K562 (cell line): ENCODE measurements around the gene HKDC1. TPM values are rescaled to one million over a fixed set of nuclear protein-coding genes. Genes with fewer than 3 reads are reported as not detected.

ENCODE experiments used
- ATAC-seq: fragments of 200-7000 bp; cut with Tn5 transposase; 3 replicates; pipeline ENCODE4 v1.9.1; 2020; ENCODE audit warnings: moderate library complexity
- BruUV-seq: library from RNA; stranded (reverse); fragments of 400-500 nt; replicated peaks from 2 replicates; lab custom pipeline; 2021; lab: Mats Ljungman, UMichigan
- CTCF ChIA-PET: fragments of 300-600 bp; formaldehyde crosslinking; extraction: SDS; loops from one replicate; lab custom pipeline; 2021; ENCODE audit warnings: low intra/inter-chr PET ratio; lab: Yijun Ruan, JAX
- POLR2A ChIA-PET: fragments of 300-600, 350-650 bp; sonication (Branson Sonifier 250); formaldehyde crosslinking; extraction: SDS; loops from one replicate; lab custom pipeline; 2021; ENCODE audit warnings: antibody characterized with exemption, inconsistent platforms; lab: Yijun Ruan, JAX
- DNase-seq, 4 experiments: peaks; one replicate each; pipeline versions ENCODE4 v3.0.0 to v3.0.0-alpha.2; 2011 to 2018; ENCODE audit warnings: low spot score in 3 of 4, mixed read lengths in 3 of 4; ENCODE audit errors: extremely low read depth in 1 of 4
- FAIRE-seq: peaks from 2 replicates; lab custom pipeline; 2011; peaks lifted over from hg19 to GRCh38; lab: Jason Lieb, UNC
- H2AFZ ChIP-seq: 2 replicates; pipeline ENCODE4 v1.6.0; 2011; ENCODE audit warnings: low read depth, low read length, control low read depth, inconsistent platforms
- H3K27ac ChIP-seq: fragments of 200-600 bp; 3 replicates; pipeline ENCODE4 v1.8.0; 2011; ENCODE audit warnings: low read depth, mild to moderate bottlenecking, control low read depth, inconsistent platforms, low read length, moderate library complexity, mixed read lengths; ENCODE audit errors: extremely low read depth
- H3K27me3 ChIP-seq, 2 experiments: fragments of 300-600 bp in 1 of 2; 2 replicates in 1 of 2; 3 replicates in 1 of 2; pipeline versions ENCODE4 v1.6.0 to v1.8.0; 2011; ENCODE audit warnings: inconsistent platforms in 2 of 2, low read length in 2 of 2, mild to moderate bottlenecking in 1 of 2, mixed read lengths in 1 of 2, moderate library complexity in 1 of 2; ENCODE audit not compliant: control insufficient read depth in 2 of 2, insufficient read depth in 2 of 2
- H3K36me3 ChIP-seq: fragments of 300-600 bp; 3 replicates; pipeline ENCODE4 v1.8.0; 2011; ENCODE audit warnings: mild to moderate bottlenecking, low read length, inconsistent platforms; ENCODE audit not compliant: control insufficient read depth, insufficient read depth
- H3K4me1 ChIP-seq, 2 experiments: fragments of 200-600 bp in 1 of 2; replicated peaks in 1 of 2; 2 replicates in 1 of 2; 3 replicates in 1 of 2; pipeline versions ENCODE4 v1.5.1 to v1.8.0; 2011; ENCODE audit warnings: inconsistent platforms in 2 of 2, low read length in 2 of 2, mild to moderate bottlenecking in 1 of 2, mixed read lengths in 1 of 2, moderate library complexity in 1 of 2; ENCODE audit not compliant: control insufficient read depth in 2 of 2, insufficient read depth in 2 of 2
- H3K4me2 ChIP-seq: 2 replicates; pipeline ENCODE4 v1.6.1; 2011; ENCODE audit warnings: low read length, control low read depth, inconsistent platforms, mixed read lengths; ENCODE audit not compliant: insufficient read depth
- H3K4me3 ChIP-seq: fragments of 200-600 bp; sonication (generic), shearing (Covaris generic); 2 replicates; pipeline ENCODE4 v1.5.1; 2016; ENCODE audit warnings: control low read depth, inconsistent platforms
- H3K79me2 ChIP-seq: fragments of 200-600 bp; 3 replicates; pipeline ENCODE4 v1.8.0; 2011; ENCODE audit warnings: low read length, inconsistent platforms; ENCODE audit not compliant: control insufficient read depth, insufficient read depth
- H3K9ac ChIP-seq, 2 experiments: 2 replicates each; pipeline versions ENCODE4 v1.6.0 to v1.6.1; 2011; ENCODE audit warnings: low read depth in 2 of 2, low read length in 2 of 2, control low read depth in 1 of 2, inconsistent platforms in 1 of 2, mild to moderate bottlenecking in 1 of 2, mixed read lengths in 1 of 2; ENCODE audit not compliant: insufficient read depth in 1 of 2
- H3K9me1 ChIP-seq: one replicate; pipeline ENCODE4 v1.6.0; 2011; ENCODE audit warnings: inconsistent platforms, mild to moderate bottlenecking, low read length, moderate library complexity; ENCODE audit not compliant: control insufficient read depth, insufficient read depth
- H3K9me3 ChIP-seq: replicated peaks from 2 replicates; pipeline ENCODE4 v1.5.1; 2011; ENCODE audit warnings: low read depth, low read length, inconsistent platforms; ENCODE audit not compliant: control insufficient read depth, insufficient read depth
- H4K20me1 ChIP-seq: replicated peaks from 2 replicates; pipeline ENCODE4 v1.6.1; 2011; ENCODE audit warnings: low read length, inconsistent platforms, mixed read lengths; ENCODE audit not compliant: control insufficient read depth, insufficient read depth
- ARID1B ChIP-seq: fragments of 450-650 bp; IDR thresholded peaks from 2 replicates; pipeline ENCODE4 v1.6.1; 2016; ENCODE audit warnings: antibody characterized with exemption, mild to moderate bottlenecking, inconsistent platforms
- ZNF121 ChIP-seq: sonication (generic); formaldehyde crosslinking; conservative IDR thresholded peaks from 2 replicates; pipeline ENCODE4 v1.8.0; 2022; ENCODE audit warnings: missing genetic modification reagents
- WGBS: fragments of 100-300 bp; shearing (Covaris generic); methylation state at CpG from one replicate; pipeline ENCODE4 v1.1.6; 2016; ENCODE audit warnings: low coverage, mixed read lengths; ENCODE audit not compliant: insufficient coverage; ENCODE audit errors: missing lambda C conversion rate; 5-methylcytosine and 5-hydroxymethylcytosine counted together
- in situ Hi-C: fragments of 300-500 bp; cut with MboI; formaldehyde crosslinking; loops from 4 replicates; pipeline ENCODE4 v1.15.0; 2018; ENCODE audit warnings: inconsistent platforms, mixed read lengths
- intact Hi-C: fragments of 100-400 bp; cut with micrococcal nuclease; formaldehyde crosslinking; loops from 2 replicates; pipeline ENCODE4 v1.14.2; 2022
- polyA plus RNA-seq, 8 experiments: library from polyadenylated mRNA; depleted of rRNA in 4 of 8; stranded (reverse) in 5 of 8; unstranded in 3 of 8; fragments of >200 nt; fragmentation: Nextera tagmentation in 2 of 8; fragmentation: Illumina TruSeq in 1 of 8; extraction: Ambion mirVana in 2 of 8; extraction: Trizol in 1 of 8; gene quantifications; 2 replicates each; pipeline versions ENCODE4 v1.2.1 to v1.2.3, GENCODE V29; 2011 to 2014; ENCODE audit warnings: inconsistent platforms in 1 of 8, missing spikeins in 1 of 8
- total RNA-seq, 7 experiments: library from RNA; depleted of rRNA in 6 of 7; stranded (reverse); fragments of >200 nt in 6 of 7; fragmentation: Illumina TruSeq in 2 of 7; extraction: Trizol in 2 of 7; gene quantifications; 2 replicates each; pipeline versions ENCODE4 v1.2.1 to v1.2.3, GENCODE V29; 2011 to 2021; ENCODE audit warnings: low replicate concordance in 1 of 7
- TF ChIP-seq, protein P1 (sequence below): sonication (generic); formaldehyde crosslinking; IDR thresholded peaks from 2 replicates; pipeline ENCODE4 v1.8.1; 2023; ENCODE audit warnings: mild to moderate bottlenecking, missing genetic modification reagents

HKDC1 gene
- total and polyA plus RNA-seq, 9 of the 15 experiments (the other 6 are each of a cell fraction or from before 2014, with no cell fraction given) = 0.04 to 0.22 (median 0.11) TPM; not detected in 5

GRCh38 chr10:69306421-69306820 lies 86.3 kb downstream of the HKDC1 start:
- in situ Hi-C loops = no loop called here
- Histone ChIP-seq H3K27ac (no peak overlapping the region), H2AFZ (peak overlapping the region; percentile 37), H3K4me3 (no peak overlapping the region), H4K20me1 (no peaks in the 10 kb centered on the region)
- WGBS = 80% methylated on average over 2 of the region's 2 CpGs
- CTCF ChIA-PET = no interaction called here
- no TSS peak for BruUV-seq
- TF ChIP-seq ARID1B (no peak), ZNF121 (no peak)
- TF ChIP-seq, protein P1, sequence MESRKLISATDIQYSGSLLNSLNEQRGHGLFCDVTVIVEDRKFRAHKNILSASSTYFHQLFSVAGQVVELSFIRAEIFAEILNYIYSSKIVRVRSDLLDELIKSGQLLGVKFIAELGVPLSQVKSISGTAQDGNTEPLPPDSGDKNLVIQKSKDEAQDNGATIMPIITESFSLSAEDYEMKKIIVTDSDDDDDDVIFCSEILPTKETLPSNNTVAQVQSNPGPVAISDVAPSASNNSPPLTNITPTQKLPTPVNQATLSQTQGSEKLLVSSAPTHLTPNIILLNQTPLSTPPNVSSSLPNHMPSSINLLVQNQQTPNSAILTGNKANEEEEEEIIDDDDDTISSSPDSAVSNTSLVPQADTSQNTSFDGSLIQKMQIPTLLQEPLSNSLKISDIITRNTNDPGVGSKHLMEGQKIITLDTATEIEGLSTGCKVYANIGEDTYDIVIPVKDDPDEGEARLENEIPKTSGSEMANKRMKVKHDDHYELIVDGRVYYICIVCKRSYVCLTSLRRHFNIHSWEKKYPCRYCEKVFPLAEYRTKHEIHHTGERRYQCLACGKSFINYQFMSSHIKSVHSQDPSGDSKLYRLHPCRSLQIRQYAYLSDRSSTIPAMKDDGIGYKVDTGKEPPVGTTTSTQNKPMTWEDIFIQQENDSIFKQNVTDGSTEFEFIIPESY (CRISPR knock-in tag) = peak; percentile 74; the same call in 1 of the 2 replicates
- TF ChIP-seq, all 486 proteins: peak for 1
- no peaks in the 10 kb centered on the region for H3K27me3 ChIP-seq
- no peak overlapping the region for H3K9ac ChIP-seq
- H3K4me2 ChIP-seq = no peak overlapping the region
- no peaks in the 10 kb centered on the region for H3K9me1 ChIP-seq
- peaks cover 6 to 17% of the 10 kb centered on the region in 2 experiments; a peak in 4 of 5 replicates for H3K4me1 ChIP-seq
- no peaks in the 10 kb centered on the region for H3K9me3 ChIP-seq
- DNase-seq (no peak), FAIRE-seq (no peak), ATAC-seq (no peak; the same call in 2 of the 3 replicates)
- no peaks in the 10 kb centered on the region for H3K79me2 ChIP-seq
- POLR2A ChIA-PET = interaction anchor here (1.0 to 3.0 kb wide), 6 partner anchors 8 to 28 kb away, joined by 3 to 21 read pairs (median 4); partner anchors contain the start of gene HK1
- no peaks in the 10 kb centered on the region for H3K36me3 ChIP-seq
- intact Hi-C loops = no loop called here
